HEK293 (cell line): ENCODE results near the gene CPLX3.

ENCODE experiments used
- ATF2 ChIP-seq: fragments of 450-650 bp; formaldehyde crosslinking; IDR thresholded peaks from 2 replicates; pipeline ENCODE4 v1.5.1; 2016; ENCODE audit warnings: missing biosample characterization, missing genetic modification characterization, low read depth
- BCL11B ChIP-seq: fragments of 450-650 bp; formaldehyde crosslinking; IDR thresholded peaks from 2 replicates; pipeline ENCODE4 v1.5.1; 2016; ENCODE audit warnings: low read depth, missing biosample characterization, missing genetic modification characterization
- ELK4 ChIP-seq: IDR thresholded peaks from 2 replicates; pipeline ENCODE4 v1.6.1; 2011; ENCODE audit warnings: mild to moderate bottlenecking, low read depth, low read length, borderline replicate concordance
- GLI4 ChIP-seq: fragments of 450-650 bp; formaldehyde crosslinking; IDR thresholded peaks from 2 replicates; pipeline ENCODE4 v1.5.1; 2016; ENCODE audit warnings: missing biosample characterization, missing genetic modification characterization
- GLIS2 ChIP-seq: fragments of 450-650 bp; formaldehyde crosslinking; IDR thresholded peaks from 2 replicates; pipeline ENCODE4 v1.5.1; 2016; ENCODE audit warnings: missing biosample characterization, missing genetic modification characterization
- KLF16 ChIP-seq: fragments of 450-650 bp; formaldehyde crosslinking; IDR thresholded peaks from 2 replicates; pipeline ENCODE4 v1.5.1; 2017; ENCODE audit warnings: missing biosample characterization, missing genetic modification characterization
- SCRT1 ChIP-seq: fragments of 450-650 bp; formaldehyde crosslinking; IDR thresholded peaks from 2 replicates; pipeline ENCODE4 v1.5.1; 2016; ENCODE audit warnings: missing biosample characterization, missing genetic modification characterization, borderline replicate concordance
- SP7 ChIP-seq: fragments of 450-650 bp; formaldehyde crosslinking; IDR thresholded peaks from 2 replicates; pipeline ENCODE4 v1.5.1; 2016; ENCODE audit warnings: missing biosample characterization, missing genetic modification characterization
- TRIM28 ChIP-seq: IDR thresholded peaks from 2 replicates; pipeline ENCODE4 v1.6.1; 2011; ENCODE audit warnings: low read length, control low read depth, borderline replicate concordance
- ZBTB8A ChIP-seq: fragments of 450-650 bp; formaldehyde crosslinking; IDR thresholded peaks from 2 replicates; pipeline ENCODE4 v1.5.1; 2016; ENCODE audit warnings: missing biosample characterization, missing genetic modification characterization
- ZEB2 ChIP-seq: fragments of 450-650 bp; formaldehyde crosslinking; IDR thresholded peaks from 2 replicates; pipeline ENCODE4 v1.5.1; 2016; ENCODE audit warnings: missing biosample characterization, missing genetic modification characterization
- ZFP69B ChIP-seq: fragments of 450-650 bp; formaldehyde crosslinking; IDR thresholded peaks from 2 replicates; pipeline ENCODE4 v1.5.1; 2016; ENCODE audit warnings: missing biosample characterization, missing genetic modification characterization
- ZNF175 ChIP-seq: fragments of 450-650 bp; formaldehyde crosslinking; IDR thresholded peaks from 2 replicates; pipeline ENCODE4 v1.5.1; 2016; ENCODE audit warnings: missing biosample characterization, missing genetic modification characterization
- ZNF324 ChIP-seq: fragments of 450-650 bp; formaldehyde crosslinking; IDR thresholded peaks from 2 replicates; pipeline ENCODE4 v1.5.1; 2016; ENCODE audit warnings: missing biosample characterization, missing genetic modification characterization
- ZNF391 ChIP-seq: fragments of 450-650 bp; formaldehyde crosslinking; IDR thresholded peaks from 2 replicates; pipeline ENCODE4 v1.5.1; 2016; ENCODE audit warnings: low read depth, missing biosample characterization, missing genetic modification characterization, borderline replicate concordance
- ZNF423 ChIP-seq: fragments of 450-650 bp; formaldehyde crosslinking; IDR thresholded peaks from 2 replicates; pipeline ENCODE4 v1.5.1; 2016; ENCODE audit warnings: missing biosample characterization, missing genetic modification characterization
- ZNF501 ChIP-seq: fragments of 450-650 bp; formaldehyde crosslinking; IDR thresholded peaks from 2 replicates; pipeline ENCODE4 v1.5.1; 2016; ENCODE audit warnings: missing biosample characterization, missing genetic modification characterization
- ZNF692 ChIP-seq: fragments of 450-650 bp; formaldehyde crosslinking; IDR thresholded peaks from 2 replicates; pipeline ENCODE4 v1.5.1; 2016; ENCODE audit warnings: missing biosample characterization, missing genetic modification characterization
- ZNF777 ChIP-seq: fragments of 450-650 bp; formaldehyde crosslinking; IDR thresholded peaks from 2 replicates; pipeline ENCODE4 v1.5.1; 2017; ENCODE audit warnings: missing biosample characterization, missing genetic modification characterization, borderline replicate concordance
- ZNF792 ChIP-seq: fragments of 450-650 bp; formaldehyde crosslinking; IDR thresholded peaks from 2 replicates; pipeline ENCODE4 v1.5.1; 2016; ENCODE audit warnings: missing biosample characterization, missing genetic modification characterization
- ZNF843 ChIP-seq: fragments of 450-650 bp; formaldehyde crosslinking; IDR thresholded peaks from 2 replicates; pipeline ENCODE4 v1.5.1; 2016; ENCODE audit warnings: missing biosample characterization, missing genetic modification characterization
- ZSCAN5A ChIP-seq: fragments of 450-650 bp; formaldehyde crosslinking; IDR thresholded peaks from 2 replicates; pipeline ENCODE4 v1.5.1; 2016; ENCODE audit warnings: missing biosample characterization, missing genetic modification characterization
- ZXDB ChIP-seq: fragments of 450-650 bp; formaldehyde crosslinking; IDR thresholded peaks from 2 replicates; pipeline ENCODE4 v1.5.1; 2016; ENCODE audit warnings: missing biosample characterization, missing genetic modification characterization
- TF ChIP-seq, protein P1 (sequence below): fragments of 450-650 bp; formaldehyde crosslinking; IDR thresholded peaks from 2 replicates; pipeline ENCODE4 v1.5.1; 2017; ENCODE audit warnings: missing biosample characterization, missing genetic modification characterization
- TF ChIP-seq, protein P2 (sequence below): fragments of 450-650 bp; formaldehyde crosslinking; IDR thresholded peaks from 2 replicates; pipeline ENCODE4 v1.5.1; 2017; ENCODE audit warnings: missing biosample characterization, missing genetic modification characterization
- TF ChIP-seq, protein P3 (sequence below): fragments of 450-650 bp; formaldehyde crosslinking; IDR thresholded peaks from 2 replicates; pipeline ENCODE4 v1.5.1; 2016; ENCODE audit warnings: missing biosample characterization, missing genetic modification characterization
- TF ChIP-seq, protein P4 (sequence below): fragments of 450-650 bp; formaldehyde crosslinking; IDR thresholded peaks from 2 replicates; pipeline ENCODE4 v1.5.1; 2016; ENCODE audit warnings: missing biosample characterization, missing genetic modification characterization

The CPLX3 gene

GRCh38 chr15:74873036-74873755 lies 46.8 kb downstream of the CPLX3 start, which contains the start of gene SCAMP2 (continued):
- peak; percentile 87; the same call in 1 of the 2 replicates for TF ChIP-seq ZNF391 (tag by site-specific recombination)
- peak; percentile 91 for TF ChIP-seq KLF16 (tag by site-specific recombination)
- TF ChIP-seq SP7 (tag by site-specific recombination), result peak; percentile 83
- TF ChIP-seq ATF2 (tag by site-specific recombination), result peak; percentile 75
- peak; percentile 87; the same call in 1 of the 2 replicates for TF ChIP-seq ZNF501
- no peak for TF ChIP-seq ZNF792 (tag by site-specific recombination)
- TF ChIP-seq ZNF777, result no peak
- TF ChIP-seq, protein P1, sequence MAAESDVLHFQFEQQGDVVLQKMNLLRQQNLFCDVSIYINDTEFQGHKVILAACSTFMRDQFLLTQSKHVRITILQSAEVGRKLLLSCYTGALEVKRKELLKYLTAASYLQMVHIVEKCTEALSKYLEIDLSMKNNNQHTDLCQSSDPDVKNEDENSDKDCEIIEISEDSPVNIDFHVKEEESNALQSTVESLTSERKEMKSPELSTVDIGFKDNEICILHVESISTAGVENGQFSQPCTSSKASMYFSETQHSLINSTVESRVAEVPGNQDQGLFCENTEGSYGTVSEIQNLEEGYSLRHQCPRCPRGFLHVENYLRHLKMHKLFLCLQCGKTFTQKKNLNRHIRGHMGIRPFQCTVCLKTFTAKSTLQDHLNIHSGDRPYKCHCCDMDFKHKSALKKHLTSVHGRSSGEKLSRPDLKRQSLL (tag by site-specific recombination), result peak; percentile 73
- TF ChIP-seq GLI4 (tag by site-specific recombination), result 0 out of 2 replicates have a peak, but pooled peaks have one; percentile 48
- TF ChIP-seq ZNF843 (tag by site-specific recombination), result peak; percentile 36; the same call in 1 of the 2 replicates
- peak; percentile 44; the same call in 1 of the 2 replicates for TF ChIP-seq ZNF423 (tag by site-specific recombination)
- no peak for TF ChIP-seq ELK4
- TF ChIP-seq ZSCAN5A (tag by site-specific recombination), result peak; percentile 84; the same call in 1 of the 2 replicates
- 0 out of 2 replicates have a peak, but pooled peaks have one; percentile 7 for TF ChIP-seq SCRT1 (tag by site-specific recombination)
- TF ChIP-seq, protein P2, sequence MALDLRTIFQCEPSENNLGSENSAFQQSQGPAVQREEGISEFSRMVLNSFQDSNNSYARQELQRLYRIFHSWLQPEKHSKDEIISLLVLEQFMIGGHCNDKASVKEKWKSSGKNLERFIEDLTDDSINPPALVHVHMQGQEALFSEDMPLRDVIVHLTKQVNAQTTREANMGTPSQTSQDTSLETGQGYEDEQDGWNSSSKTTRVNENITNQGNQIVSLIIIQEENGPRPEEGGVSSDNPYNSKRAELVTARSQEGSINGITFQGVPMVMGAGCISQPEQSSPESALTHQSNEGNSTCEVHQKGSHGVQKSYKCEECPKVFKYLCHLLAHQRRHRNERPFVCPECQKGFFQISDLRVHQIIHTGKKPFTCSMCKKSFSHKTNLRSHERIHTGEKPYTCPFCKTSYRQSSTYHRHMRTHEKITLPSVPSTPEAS (tag by site-specific recombination), result no peak
- TF ChIP-seq ZNF324 (tag by site-specific recombination), result peak; percentile 91; the same call in 1 of the 2 replicates
- peak; percentile 88 for TF ChIP-seq ZFP69B (tag by site-specific recombination)
- TF ChIP-seq, protein P3, sequence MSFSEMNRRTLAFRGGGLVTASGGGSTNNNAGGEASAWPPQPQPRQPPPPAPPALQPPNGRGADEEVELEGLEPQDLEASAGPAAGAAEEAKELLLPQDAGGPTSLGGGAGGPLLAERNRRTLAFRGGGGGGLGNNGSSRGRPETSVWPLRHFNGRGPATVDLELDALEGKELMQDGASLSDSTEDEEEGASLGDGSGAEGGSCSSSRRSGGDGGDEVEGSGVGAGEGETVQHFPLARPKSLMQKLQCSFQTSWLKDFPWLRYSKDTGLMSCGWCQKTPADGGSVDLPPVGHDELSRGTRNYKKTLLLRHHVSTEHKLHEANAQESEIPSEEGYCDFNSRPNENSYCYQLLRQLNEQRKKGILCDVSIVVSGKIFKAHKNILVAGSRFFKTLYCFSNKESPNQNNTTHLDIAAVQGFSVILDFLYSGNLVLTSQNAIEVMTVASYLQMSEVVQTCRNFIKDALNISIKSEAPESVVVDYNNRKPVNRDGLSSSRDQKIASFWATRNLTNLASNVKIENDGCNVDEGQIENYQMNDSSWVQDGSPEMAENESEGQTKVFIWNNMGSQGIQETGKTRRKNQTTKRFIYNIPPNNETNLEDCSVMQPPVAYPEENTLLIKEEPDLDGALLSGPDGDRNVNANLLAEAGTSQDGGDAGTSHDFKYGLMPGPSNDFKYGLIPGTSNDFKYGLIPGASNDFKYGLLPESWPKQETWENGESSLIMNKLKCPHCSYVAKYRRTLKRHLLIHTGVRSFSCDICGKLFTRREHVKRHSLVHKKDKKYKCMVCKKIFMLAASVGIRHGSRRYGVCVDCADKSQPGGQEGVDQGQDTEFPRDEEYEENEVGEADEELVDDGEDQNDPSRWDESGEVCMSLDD (tag by site-specific recombination), result no peak
- TF ChIP-seq ZBTB8A (tag by site-specific recombination), result peak; percentile 24; the same call in 1 of the 2 replicates
- no peak for TF ChIP-seq ZNF175 (tag by site-specific recombination)
- peak; percentile 74; the same call in 1 of the 2 replicates for TF ChIP-seq ZEB2 (tag by site-specific recombination)
- peak; percentile 93 for TF ChIP-seq ZXDB (tag by site-specific recombination)
- peak; percentile 92 for TF ChIP-seq ZNF692 (tag by site-specific recombination)
- TF ChIP-seq, protein P4, sequence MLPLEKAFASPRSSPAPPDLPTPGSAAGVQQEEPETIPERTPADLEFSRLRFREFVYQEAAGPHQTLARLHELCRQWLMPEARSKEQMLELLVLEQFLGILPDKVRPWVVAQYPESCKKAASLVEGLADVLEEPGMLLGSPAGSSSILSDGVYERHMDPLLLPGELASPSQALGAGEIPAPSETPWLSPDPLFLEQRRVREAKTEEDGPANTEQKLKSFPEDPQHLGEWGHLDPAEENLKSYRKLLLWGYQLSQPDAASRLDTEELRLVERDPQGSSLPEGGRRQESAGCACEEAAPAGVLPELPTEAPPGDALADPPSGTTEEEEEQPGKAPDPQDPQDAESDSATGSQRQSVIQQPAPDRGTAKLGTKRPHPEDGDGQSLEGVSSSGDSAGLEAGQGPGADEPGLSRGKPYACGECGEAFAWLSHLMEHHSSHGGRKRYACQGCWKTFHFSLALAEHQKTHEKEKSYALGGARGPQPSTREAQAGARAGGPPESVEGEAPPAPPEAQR (tag by site-specific recombination), result no peak
- TF ChIP-seq BCL11B (tag by site-specific recombination), result no peak
- TF ChIP-seq TRIM28, result peak; percentile 25; the same call in 1 of the 2 replicates
- TF ChIP-seq GLIS2 (tag by site-specific recombination), result 0 out of 2 replicates have a peak, but pooled peaks have one; percentile 8
